K562 (cell line): ENCODE results near the gene IFT81. TPM values are rescaled to one million over a fixed set of nuclear protein-coding genes. Genes with fewer than 3 reads are reported as not detected.

Source experiments
- ATF3 ChIP-seq, 2 experiments: fragments of 450-650 bp in 1 of 2; sonication (generic) in 1 of 2; formaldehyde crosslinking in 1 of 2; IDR thresholded peaks in 1 of 2; conservative IDR thresholded peaks in 1 of 2; 2 replicates each; pipeline versions ENCODE4 v1.6.1 to v1.8.1; 2016 to 2023; ENCODE audit warnings: mild to moderate bottlenecking in 2 of 2, moderate library complexity in 2 of 2, inconsistent platforms in 1 of 2, missing genetic modification reagents in 1 of 2
- ATF7 ChIP-seq: fragments of 450-650 bp; IDR thresholded peaks from 2 replicates; pipeline ENCODE4 v1.7.1; 2014; ENCODE audit warnings: mild to moderate bottlenecking, moderate library complexity
- CGGBP1 ChIP-seq: fragments of 250-450 bp; sonication (Bioruptor Pico); IDR thresholded peaks from 2 replicates; pipeline ENCODE4 v1.9.0; 2021; ENCODE audit warnings: mild to moderate bottlenecking
- CTCF ChIP-seq, 3 experiments: IDR thresholded peaks in 2 of 3; conservative IDR thresholded peaks in 1 of 3; 2 replicates each; pipeline ENCODE4 v1.5.1; 2011 to 2012; ENCODE audit warnings: low read length in 3 of 3, mild to moderate bottlenecking in 3 of 3, control low read depth in 2 of 3, improper control_type of control experiment in 1 of 3, inconsistent platforms in 1 of 3, low read depth in 1 of 3, mixed read lengths in 1 of 3, moderate library complexity in 1 of 3; ENCODE audit not compliant: insufficient read depth in 2 of 3
- DIDO1 ChIP-seq: fragments of 450-650 bp; IDR thresholded peaks from 2 replicates; pipeline ENCODE4 v1.6.1; 2016; ENCODE audit warnings: low read depth, missing biosample characterization, missing genetic modification characterization
- KDM2B ChIP-seq: fragments of 250-450 bp; sonication (Bioruptor Pico); IDR thresholded peaks from 2 replicates; pipeline ENCODE4 v1.8.0; 2021; ENCODE audit warnings: mild to moderate bottlenecking, moderate library complexity
- MAFG ChIP-seq: fragments of 450-650 bp; conservative IDR thresholded peaks from 2 replicates; pipeline ENCODE4 v1.6.1; 2016; ENCODE audit warnings: missing genetic modification characterization, missing compliant biosample characterization
- MCM3 ChIP-seq: fragments of 450-650 bp; IDR thresholded peaks from 2 replicates; pipeline ENCODE4 v1.6.1; 2016
- NFATC3 ChIP-seq: fragments of 450-650 bp; IDR thresholded peaks from 2 replicates; pipeline ENCODE4 v1.6.1; 2017; ENCODE audit warnings: mild to moderate bottlenecking
- PREB ChIP-seq: sonication (generic); formaldehyde crosslinking; IDR thresholded peaks from 2 replicates; pipeline ENCODE4 v1.8.1; 2023; ENCODE audit warnings: mild to moderate bottlenecking, missing genetic modification reagents
- RBM17 ChIP-seq: fragments of 200-400 bp; formaldehyde crosslinking; IDR thresholded peaks from 2 replicates; pipeline ENCODE4 v1.6.1; 2017; ENCODE audit warnings: low read depth, mild to moderate bottlenecking, low read length, borderline replicate concordance
- STAT5A ChIP-seq: IDR thresholded peaks from 2 replicates; pipeline ENCODE4 v1.6.1; 2012; ENCODE audit warnings: low read length, inconsistent platforms, borderline replicate concordance
- ZFX ChIP-seq: sonication (generic); formaldehyde crosslinking; IDR thresholded peaks from 2 replicates; pipeline ENCODE4 v1.8.0; 2022; ENCODE audit warnings: mild to moderate bottlenecking, missing genetic modification reagents, moderate library complexity
- ZKSCAN3 ChIP-seq: fragments of 250-450 bp; sonication (Bioruptor Pico); IDR thresholded peaks from 2 replicates; pipeline ENCODE4 v1.4.0; 2020
- ZMIZ1 ChIP-seq, 2 experiments: fragments of 150-350 bp in 1 of 2; IDR thresholded peaks; 2 replicates each; pipeline ENCODE4 v1.6.1; 2012 to 2016; ENCODE audit warnings: low read depth in 2 of 2, low read length in 2 of 2, mild to moderate bottlenecking in 1 of 2, moderate library complexity in 1 of 2
- ZNF449 ChIP-seq: fragments of 250-450 bp; sonication (Bioruptor Pico); IDR thresholded peaks from 2 replicates; pipeline ENCODE4 v1.8.0; 2022; ENCODE audit warnings: moderate library complexity, mild to moderate bottlenecking, inconsistent platforms
- ZNF696 ChIP-seq: fragments of 250-450 bp; sonication (Bioruptor Pico); conservative IDR thresholded peaks from 2 replicates; pipeline ENCODE4 v1.4.0; 2020; ENCODE audit warnings: mild to moderate bottlenecking, moderate library complexity
- polyA plus RNA-seq, 8 experiments: library from polyadenylated mRNA; depleted of rRNA in 4 of 8; stranded (reverse) in 5 of 8; unstranded in 3 of 8; fragments of >200 nt; fragmentation: Nextera tagmentation in 2 of 8; fragmentation: Illumina TruSeq in 1 of 8; extraction: Ambion mirVana in 2 of 8; extraction: Trizol in 1 of 8; gene quantifications; 2 replicates each; pipeline versions ENCODE4 v1.2.1 to v1.2.3, GENCODE V29; 2011 to 2014; ENCODE audit warnings: inconsistent platforms in 1 of 8, missing spikeins in 1 of 8
- total RNA-seq, 7 experiments: library from RNA; depleted of rRNA in 6 of 7; stranded (reverse); fragments of >200 nt in 6 of 7; fragmentation: Illumina TruSeq in 2 of 7; extraction: Trizol in 2 of 7; gene quantifications; 2 replicates each; pipeline versions ENCODE4 v1.2.1 to v1.2.3, GENCODE V29; 2011 to 2021; ENCODE audit warnings: low replicate concordance in 1 of 7

IFT81 gene
- total and polyA plus RNA-seq, 9 of the 15 experiments (the other 6 are each of a cell fraction or from before 2014, with no cell fraction given): 2.8 to 11.9 (median 7.9) TPM

GRCh38 chr12:110079477-110080400 is 44.4 kb upstream of the IFT81 start (continued):
- TF ChIP-seq ZNF449: peak; percentile 65
- TF ChIP-seq MAFG: no peak; the same call in 1 of the 2 replicates
- TF ChIP-seq RBM17: no peak
- TF ChIP-seq ATF3 (IDR thresholded peaks at IDR 0.05): 0 out of 2 replicates have a peak, but pooled peaks have one; percentile 7
- no peak; the same call in 1 of the 2 replicates for TF ChIP-seq ATF3 (CRISPR knock-in tag; conservative IDR thresholded peaks at IDR 0.05)
- peak; percentile 78 for TF ChIP-seq ATF7
- peak; percentile 66; the same call in 1 of the 2 replicates for TF ChIP-seq ZFX (CRISPR knock-in tag)
- 0 out of 2 replicates have a peak, but pooled peaks have one; percentile 79 for TF ChIP-seq PREB
- no peak for TF ChIP-seq CGGBP1 (CRISPR knock-in tag)
- no peak for TF ChIP-seq NFATC3
- TF ChIP-seq KDM2B: no peak
- peak; percentile 87 for TF ChIP-seq STAT5A
- no peak for TF ChIP-seq ZKSCAN3
- no peak for TF ChIP-seq DIDO1 (tag)
- TF ChIP-seq ZNF696 (CRISPR knock-in tag): no peak
- TF ChIP-seq CTCF (IDR thresholded peaks at IDR 0.05 in 2 of 3, conservative IDR thresholded peaks at IDR 0.05 in 1 of 3; ENCODE audit: insufficient read depth in 2 of 3, low read depth in 1 of 3, low read length in 3 of 3): no peak
- TF ChIP-seq MCM3: no peak
- TF ChIP-seq ZMIZ1 (IDR thresholded peaks at IDR 0.05; ENCODE audit: low read depth in 2 of 2, low read length in 2 of 2): no peak
